IPS DF 4.7 (cell line): ENCODE results near the gene PER2.
"Not testable (repeated sequence)": the region's sequence is repeated elsewhere in the genome, so short reads cannot be mapped to it uniquely, and the experiment has no call there.

Experiments
- DNase-seq: peaks from one replicate; pipeline ENCODE4 v3.0.0-alpha.2; 2013; ENCODE audit warnings: low spot score; ENCODE audit errors: extremely low read depth

PER2 gene

DNA sequence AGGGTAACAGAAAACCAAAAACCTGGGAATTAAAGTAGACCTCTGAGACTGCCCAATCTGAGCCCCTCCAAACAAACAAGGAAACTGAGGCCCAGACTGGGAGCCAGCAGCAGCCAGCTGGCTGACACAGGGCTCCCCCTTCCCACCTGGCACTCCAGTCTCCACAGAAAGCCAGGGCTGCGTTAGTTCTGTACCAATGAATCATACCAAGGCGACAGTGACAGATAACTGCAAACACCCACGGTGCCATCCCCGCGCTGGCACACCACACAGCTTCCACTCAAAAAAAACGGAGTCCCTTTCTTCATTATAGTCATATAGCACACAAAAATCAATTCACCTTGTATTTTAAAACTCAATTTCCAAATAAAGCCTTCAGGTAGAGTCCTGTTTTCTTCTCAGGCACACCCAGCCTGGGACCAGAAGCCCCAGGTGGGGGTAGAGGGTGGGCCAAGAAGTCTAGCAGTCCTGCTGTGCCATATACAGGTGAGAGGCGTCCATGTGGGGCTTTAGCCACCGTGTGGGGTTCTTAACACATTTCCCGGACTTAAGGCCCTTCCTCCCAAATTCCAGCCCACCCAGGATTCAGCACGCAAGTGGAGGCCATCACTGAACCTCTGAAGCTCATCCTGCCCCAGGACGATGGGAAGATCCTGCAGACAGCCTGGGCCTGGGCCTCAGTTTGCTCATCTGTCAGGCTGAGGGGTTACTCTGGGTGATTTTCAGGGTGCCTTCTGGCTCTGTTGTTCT, 1.2 kb downstream of the PER2 start:
- no peak for DNase-seq

GRCh38 chr2:238286551-238286950, 1.9 kb downstream of the PER2 start:
- DNase-seq: no peak

DNA sequence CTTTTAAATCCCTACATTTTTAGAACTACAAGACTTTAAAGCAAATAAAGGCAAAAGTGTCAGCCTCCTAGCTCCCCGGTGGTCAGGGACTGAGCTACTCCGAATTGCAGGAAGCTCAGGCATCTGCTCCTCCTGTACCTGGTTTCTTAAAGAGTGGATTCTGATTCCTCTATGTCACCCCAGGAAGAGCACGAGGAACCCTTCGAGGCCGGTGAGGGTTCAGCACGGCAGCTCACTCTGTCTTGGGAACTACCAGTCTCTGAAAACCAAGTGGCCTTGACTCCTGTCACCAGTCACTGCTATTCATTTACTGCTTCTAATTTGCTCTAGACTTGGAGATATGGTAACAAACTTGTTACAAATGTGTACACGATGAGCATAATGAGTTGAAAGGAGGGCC, 2.3 kb downstream of the PER2 start:
- no peak for DNase-seq

DNA sequence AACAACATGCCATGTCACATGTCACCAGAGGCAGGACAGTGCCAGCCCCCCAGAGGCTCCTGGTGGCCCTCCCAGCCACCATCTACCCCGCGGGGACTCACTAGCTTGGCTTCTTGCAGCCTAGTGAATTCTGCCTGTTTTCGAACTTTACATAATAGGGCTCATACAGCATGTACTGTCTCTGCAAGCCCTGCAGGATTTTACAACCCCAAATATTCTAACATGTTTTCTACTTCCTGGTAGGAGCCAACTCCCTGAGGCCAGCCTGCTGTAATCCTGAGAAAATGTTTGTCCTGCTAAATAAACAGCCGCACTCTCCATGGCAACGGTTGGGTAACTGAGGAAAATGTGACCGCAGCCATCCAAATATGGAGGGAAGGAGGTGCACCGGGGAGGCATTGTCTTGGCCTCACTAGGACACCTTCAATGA, 2.7 kb downstream of the PER2 start:
- DNase-seq: no peak

- no peak for DNase-seq
These were observed 3.5 kb downstream of the PER2 start for GRCh38 chr2:238284802-238285515.

DNA sequence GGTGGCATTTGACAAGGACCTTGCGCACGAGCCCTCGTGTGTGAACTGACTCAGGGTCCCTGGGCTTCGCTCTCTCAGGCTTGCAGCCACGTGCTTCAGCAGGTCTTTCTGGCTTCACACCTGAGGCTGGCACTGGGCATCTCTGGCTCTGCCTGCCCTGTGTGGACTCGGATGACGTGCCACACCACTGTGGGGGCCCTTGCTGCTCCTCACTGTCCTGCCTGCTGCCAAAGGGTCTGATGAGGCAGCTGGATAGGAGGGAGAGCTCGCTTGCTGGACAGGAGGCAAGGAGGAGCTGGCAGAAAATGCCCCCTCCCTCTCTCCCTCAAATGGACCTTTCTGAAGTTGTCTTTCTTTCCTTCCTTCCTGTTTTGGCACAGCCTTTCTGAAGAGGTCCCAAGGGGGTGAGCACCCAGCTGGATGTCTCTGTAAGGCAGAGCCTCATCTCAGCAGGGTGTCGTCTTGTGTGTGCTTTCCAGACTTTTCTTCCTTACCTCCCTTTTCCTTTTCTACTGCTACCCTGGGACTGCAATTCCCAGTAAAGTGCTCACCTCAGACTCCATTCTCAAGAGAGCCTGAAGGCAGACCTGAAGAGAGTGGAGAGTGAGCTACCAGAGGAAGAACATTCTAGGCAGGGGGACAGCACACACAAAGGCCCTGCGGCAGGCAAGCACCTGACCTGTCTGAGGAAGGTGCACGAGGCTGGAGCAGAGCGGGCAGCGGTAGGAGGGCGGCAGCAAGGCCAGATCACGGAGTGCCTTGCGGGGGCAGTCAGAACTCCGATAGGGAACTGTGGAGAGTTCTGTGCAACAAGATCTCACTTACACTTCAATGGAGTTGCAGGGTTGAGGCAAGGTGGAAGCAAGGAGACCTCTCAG, 5.3 kb downstream of the PER2 start:
- no peak for DNase-seq

- DNase-seq: no peak
These were observed 6.5 kb downstream of the PER2 start for GRCh38 chr2:238281826-238282480.

GRCh38 chr2:238280083-238280825, 8.2 kb downstream of the PER2 start:
- DNase-seq: no peak

GRCh38 chr2:238279324-238279682, 9.1 kb downstream of the PER2 start:
- no peak for DNase-seq

DNA sequence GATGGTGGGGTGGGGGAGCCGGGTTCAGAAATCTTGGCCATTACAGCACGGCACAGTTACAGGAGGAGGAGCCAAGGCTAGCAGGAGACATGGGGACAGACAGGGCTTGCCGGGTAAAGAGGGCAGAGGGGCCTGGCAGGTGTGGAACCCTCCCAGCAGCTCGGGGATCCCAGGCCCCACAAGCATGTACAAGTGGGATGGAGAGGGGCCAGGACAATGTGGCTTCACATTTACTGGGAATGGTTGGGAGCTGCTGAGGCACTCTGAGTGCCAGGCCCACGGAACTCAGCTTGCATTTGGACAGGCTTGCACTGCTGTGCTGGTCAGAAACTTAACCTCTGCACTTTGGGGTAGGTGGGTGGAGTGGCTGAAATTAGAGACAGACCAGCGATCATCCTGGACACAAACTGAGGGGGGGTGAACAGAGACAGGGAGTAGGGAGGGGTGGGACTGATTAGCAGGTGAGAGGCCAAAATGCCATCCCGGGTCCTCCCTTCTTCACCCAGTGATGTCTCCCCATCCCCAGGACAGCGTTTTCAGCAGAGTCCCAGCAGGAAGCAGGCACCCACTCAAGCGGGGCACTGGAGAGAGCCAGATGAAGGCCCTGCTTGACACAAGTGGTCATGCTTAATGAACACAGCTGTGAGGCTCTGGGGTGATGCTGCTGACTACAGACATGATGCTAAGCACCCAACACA, 9.6 kb downstream of the PER2 start:
- no peak for DNase-seq

DNA sequence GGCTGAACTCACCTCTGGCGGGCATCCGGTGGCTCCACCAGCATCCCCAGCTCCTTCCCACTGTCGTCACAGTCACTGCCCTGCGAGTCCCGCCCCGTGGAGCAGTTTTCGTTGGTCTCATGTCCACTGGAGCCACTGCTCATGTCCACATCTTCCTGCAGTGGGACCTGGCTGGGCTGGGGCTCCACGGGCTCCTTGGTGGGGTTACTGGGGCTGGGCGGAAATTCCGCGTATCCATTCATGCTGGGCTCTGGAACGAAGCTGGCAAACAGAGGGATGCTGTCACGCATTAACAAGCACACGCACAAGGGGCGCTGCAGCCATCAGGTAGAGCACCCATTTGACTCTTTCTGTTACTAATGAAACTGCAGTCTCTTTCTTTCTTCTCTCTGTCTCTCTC, 10.7 kb downstream of the PER2 start:
- no peak for DNase-seq

DNA sequence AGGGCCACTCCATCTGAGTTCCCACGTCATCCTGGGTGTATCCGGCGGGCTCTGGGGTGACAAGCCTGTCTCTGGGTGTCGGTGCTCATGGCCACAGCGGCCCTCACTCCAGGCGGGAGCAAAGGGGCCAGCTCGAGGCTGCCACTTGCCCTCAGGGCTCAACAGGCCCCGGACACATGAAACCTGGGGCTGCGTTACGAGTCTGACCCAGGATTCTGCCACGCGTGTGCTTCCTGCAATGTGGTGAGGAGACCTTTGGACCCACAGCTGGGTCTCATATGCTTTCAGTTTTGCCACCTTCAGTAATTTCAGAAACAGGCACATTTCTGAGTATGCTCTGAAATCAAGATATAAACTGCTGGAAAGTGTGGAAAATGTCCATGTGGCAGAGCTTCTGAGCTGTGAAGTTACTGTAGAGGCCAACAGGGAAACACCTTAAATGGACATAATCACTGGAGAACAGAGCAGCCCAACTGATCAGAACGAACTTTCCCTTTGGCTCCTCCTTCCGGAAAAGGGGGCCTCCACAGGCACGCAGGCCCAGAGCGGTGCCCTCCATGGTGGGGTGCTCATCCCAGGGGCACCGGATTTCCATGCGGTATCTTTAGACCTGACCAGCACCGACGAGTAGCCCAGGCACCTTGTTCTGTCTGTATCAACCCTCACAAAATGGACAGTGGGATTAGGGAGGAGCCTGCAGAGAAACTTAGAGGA, 14.1 kb downstream of the PER2 start:
- DNase-seq: no peak

DNA sequence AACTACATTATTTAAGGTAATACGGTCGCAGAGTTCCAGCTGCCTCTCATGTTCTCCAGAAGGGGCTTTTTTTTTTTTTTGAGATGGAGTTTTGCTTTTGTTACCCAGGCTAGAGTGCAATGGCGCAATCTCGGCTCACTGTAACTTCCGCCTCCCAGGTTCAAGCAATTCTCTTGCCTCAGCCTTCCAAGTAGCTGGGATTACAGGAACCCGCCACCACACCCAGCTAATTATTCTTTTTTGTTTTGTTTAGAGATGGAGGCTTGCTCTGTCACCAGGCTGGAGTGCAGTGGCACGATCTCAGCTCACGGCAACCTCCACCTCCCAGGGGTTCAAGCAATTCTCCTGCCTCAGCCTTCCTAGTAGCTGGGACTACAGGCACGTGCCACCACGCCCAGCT, 15.0 kb downstream of the PER2 start:
- not testable (repeated sequence) for DNase-seq

DNA sequence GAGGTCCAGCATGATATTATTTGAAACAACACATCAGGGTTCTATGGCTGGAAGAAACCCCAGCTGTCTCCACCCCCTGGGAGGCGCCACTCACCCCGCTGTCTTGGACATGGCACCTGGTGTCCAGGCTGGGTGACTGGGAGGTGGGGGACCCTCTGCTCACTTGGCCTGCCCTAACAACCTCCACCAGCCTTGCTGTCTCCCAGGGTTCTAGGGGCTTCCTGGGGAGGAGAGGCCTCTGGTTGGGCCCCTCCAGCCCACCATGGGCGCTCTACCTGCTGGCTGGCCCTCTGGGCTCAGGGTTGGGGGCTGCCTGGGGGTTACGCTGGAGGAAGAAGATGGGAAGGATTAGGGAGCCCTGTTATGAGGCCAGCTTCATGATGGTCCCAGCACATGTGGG, 16.3 kb downstream of the PER2 start:
- DNase-seq: no peak

- not testable (repeated sequence) for DNase-seq
These were observed 16.7 kb downstream of the PER2 start for GRCh38 chr2:238271686-238272085.

GRCh38 chr2:238271061-238271554, 17.3 kb downstream of the PER2 start:
- no peak for DNase-seq

DNA sequence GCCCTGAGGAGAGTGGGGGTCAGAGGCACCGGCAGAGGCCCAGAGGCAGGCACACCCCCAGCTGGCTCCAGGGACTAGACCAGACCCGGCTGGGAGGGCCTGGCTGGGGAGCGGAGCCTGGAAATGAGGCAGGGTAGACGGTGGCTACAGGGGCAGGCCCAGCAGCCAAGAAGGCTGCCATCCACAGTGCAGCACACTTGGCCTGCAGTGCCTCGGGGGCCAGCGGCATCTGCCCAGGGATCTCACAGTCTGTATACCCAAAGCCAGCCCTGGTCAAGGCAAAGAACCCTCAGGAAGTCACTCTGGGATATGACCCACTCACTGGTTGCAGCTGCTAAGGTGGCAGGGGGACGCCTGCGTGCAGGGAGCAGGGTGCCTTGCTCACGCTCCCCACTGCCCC, 17.8 kb downstream of the PER2 start:
- no peak for DNase-seq

DNA sequence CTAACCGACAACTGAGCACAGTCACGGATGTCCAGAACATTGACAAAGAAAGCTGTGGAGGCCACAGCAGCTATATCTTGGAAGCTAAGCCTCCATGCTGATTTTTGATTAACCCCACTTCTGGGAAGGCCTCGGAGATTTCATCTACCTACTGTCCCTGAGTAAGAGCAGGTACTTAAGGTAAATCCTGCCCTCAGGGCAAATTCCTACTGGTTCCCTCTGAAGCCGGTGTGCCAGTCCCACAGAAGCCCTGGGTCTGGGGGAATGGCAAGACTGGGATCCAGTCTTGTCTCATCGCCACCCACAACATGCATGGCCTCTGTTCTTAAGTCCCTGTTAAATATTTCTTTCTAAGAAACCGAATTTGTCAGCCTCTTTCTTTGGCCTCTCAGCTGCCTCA, 18.7 kb downstream of the PER2 start:
- DNase-seq: no peak

DNA sequence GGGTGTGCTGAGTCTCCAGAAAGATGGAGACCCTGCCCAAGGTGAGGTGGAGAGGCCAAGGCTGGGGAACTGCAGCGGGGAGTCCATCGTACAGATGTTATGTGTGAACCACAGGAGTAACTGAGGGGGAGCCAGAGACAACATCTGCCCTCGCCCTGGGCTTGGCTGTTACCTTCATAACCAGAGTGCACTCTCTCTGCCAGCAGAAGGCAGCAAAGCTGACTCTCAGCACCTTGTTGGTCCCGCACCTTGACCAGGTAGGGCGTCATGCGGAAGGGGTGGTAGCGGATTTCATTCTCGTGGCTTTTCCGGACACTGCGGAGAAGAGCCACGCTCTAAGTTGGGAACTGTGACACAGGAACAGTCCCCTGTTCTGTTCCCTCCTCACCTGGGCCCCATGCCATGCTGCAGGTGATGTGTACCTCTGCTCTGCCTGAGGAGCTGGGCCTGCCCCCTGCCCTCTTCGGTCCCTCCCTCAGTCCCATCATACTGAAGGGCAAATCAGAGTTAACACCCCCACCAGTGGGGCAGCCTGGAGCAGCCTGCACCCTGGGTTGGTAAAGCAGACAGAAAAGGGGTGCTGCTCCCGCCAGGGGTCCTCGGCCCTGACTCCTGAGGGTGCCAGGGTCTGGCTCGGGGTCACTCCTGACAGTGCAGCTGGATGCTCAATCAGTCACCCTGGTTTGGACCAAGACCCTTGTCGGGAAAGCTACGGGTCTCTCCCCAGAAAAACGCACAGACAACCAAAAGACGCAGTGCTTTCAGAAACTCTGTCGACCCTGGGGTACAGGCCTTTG, 20.3 kb downstream of the PER2 start:
- no peak for DNase-seq
